ENCODE data around the gene UBE3C.

Gene UBE3C

DNA sequence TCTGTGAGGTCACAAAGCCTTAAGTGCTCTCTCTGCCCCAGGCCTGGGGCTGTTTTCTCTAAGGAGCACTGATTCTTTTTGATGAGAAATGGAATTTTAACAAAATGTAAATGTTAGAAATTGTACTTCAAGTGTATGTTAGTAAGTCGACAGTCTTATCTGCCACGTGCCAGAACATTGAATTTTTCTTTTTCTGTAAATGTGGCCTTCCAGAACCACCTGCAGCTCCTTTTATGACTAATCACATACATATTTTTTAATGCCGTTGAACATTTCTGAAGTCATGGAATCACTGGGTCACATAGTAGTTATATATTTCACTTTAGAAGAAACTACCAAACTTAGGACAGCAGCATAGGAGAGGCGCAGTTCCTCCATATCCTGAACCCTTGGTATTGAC is 38.0 kb downstream of the UBE3C start:
- Histone ChIP-seq H3K27ac (ENCODE audit: low read length) (no peak overlapping the region), H3K9ac (ENCODE audit: low read length in 2 of 2) (no peak overlapping the region), H3K27me3 (ENCODE audit: control insufficient read depth in 1 of 2, insufficient read depth in 2 of 2, low read length in 2 of 2) (no peaks in the 10 kb centered on the region), H3K4me1 (ENCODE audit: control insufficient read depth, insufficient read depth, low read length) (no peaks in the 10 kb centered on the region), H3K4me3 (ENCODE audit: low read length in 2 of 2) (no peak overlapping the region), H3K36me3 (ENCODE audit: control insufficient read depth in 2 of 2, insufficient read depth in 2 of 2, low read length in 2 of 2) (peaks cover 30 to 47% of the 10 kb centered on the region in 2 donors), H3K9me3 (ENCODE audit: control insufficient read depth in 2 of 2, low read length in 2 of 2) (no peaks in the 10 kb centered on the region)

DNA sequence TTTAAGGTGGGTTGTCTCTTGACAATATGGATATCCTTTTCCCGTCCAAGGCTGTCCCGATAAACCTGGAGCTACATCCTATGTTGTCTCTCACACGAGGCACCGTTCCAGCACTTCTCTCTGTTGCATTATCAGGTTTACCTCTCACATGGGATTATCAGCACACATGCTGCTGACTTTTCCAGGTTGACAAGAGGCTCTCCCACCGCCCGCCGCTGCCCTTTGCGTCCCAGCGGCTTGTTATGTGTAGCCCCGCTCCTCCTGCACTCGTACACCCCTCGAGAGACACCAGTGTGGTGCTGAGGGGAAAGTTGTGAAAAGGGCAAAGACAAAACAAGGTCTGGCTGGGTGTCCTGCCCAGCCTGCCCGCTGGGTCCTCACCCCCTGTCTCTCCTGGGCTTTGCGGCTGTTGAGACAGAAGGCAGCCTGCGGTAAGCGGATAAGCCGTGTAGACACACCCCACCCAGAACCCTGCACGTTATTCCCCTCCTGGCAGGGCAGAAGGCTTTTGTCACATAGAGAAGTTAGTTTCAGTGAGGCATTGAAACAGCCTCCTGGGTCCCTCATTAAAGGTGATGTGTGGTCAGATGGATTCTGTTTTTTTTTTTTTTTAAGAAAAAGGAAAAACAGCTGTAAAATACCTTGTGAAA is 38.7 kb downstream of the UBE3C start:
- Histone ChIP-seq H3K36me3 (ENCODE audit: control insufficient read depth in 2 of 2, insufficient read depth in 2 of 2, low read length in 2 of 2) (peaks cover 34 to 47% of the 10 kb centered on the region in 2 donors), H3K27me3 (ENCODE audit: control insufficient read depth in 1 of 2, insufficient read depth in 2 of 2, low read length in 2 of 2) (no peaks in the 10 kb centered on the region)

DNA sequence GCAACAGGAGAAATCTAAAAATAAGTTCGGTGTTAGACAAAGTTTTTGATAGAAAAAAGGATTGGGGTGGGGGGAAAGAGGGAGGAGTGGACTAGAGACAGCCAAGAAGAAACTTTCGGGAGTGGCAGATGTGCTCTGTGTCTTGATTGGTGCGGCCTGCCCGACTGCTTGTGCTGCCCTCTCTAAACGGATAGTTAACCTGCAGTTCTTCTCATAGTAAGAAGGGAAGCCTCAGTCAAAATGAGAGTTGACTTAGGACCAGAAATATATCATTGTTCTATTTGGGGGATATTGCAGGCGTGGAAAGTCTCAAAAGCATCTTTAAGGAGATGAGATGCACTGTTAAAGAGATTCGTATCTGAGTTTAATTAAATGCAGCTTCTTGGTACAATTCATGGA is 39.3 kb downstream of the UBE3C start:
- Histone ChIP-seq H3K4me3 (ENCODE audit: low read length in 2 of 2) (no peak overlapping the region), H3K9ac (ENCODE audit: low read length in 2 of 2) (no peak overlapping the region), H3K4me1 (ENCODE audit: control insufficient read depth, insufficient read depth, low read length) (no peaks in the 10 kb centered on the region), H3K9me3 (ENCODE audit: control insufficient read depth in 2 of 2, low read length in 2 of 2) (no peaks in the 10 kb centered on the region), H3K27ac (ENCODE audit: low read length) (no peak overlapping the region), H3K36me3 (ENCODE audit: control insufficient read depth in 2 of 2, insufficient read depth in 2 of 2, low read length in 2 of 2) (peaks cover 29 to 45% of the 10 kb centered on the region in 2 donors), H3K27me3 (ENCODE audit: control insufficient read depth in 1 of 2, insufficient read depth in 2 of 2, low read length in 2 of 2) (no peaks in the 10 kb centered on the region)

More for the DNA sequence above, 38.7 kb downstream of the UBE3C start:
- H3K27ac ChIP-seq (ENCODE audit: low read length) = no peak overlapping the region
- no peaks in the 10 kb centered on the region for H3K4me1 ChIP-seq (ENCODE audit: control insufficient read depth, insufficient read depth, low read length)
- no peak overlapping the region for H3K9ac ChIP-seq (ENCODE audit: low read length in 2 of 2)
- no peak overlapping the region for H3K4me3 ChIP-seq (ENCODE audit: low read length in 2 of 2)
- no peaks in the 10 kb centered on the region for H3K9me3 ChIP-seq (ENCODE audit: control insufficient read depth in 2 of 2, low read length in 2 of 2)

DNA sequence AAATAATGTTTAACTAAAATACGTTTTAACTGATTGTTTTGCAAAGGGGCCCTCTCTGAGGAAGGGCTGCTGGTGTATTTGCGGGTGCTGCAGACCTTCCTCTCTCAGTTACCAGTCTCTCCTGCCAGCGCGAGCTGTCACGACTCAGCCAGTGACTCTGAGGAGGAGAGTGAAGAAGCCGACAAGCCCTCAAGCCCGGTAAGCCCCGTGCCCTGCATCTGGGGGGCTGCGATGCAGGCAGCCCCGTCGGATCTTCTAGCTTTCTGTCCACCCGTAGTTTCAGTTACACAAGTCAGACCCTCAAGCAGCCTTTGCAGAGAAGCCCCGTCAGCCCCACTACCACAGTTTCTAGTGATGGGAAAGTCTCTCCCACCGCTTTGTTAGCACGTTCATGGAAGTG is 45.1 kb downstream of the UBE3C start:
- H3K27ac ChIP-seq (ENCODE audit: low read length) = no peak overlapping the region
- H3K9me3 ChIP-seq (ENCODE audit: control insufficient read depth in 2 of 2, low read length in 2 of 2) = no peaks in the 10 kb centered on the region
- H3K27me3 ChIP-seq (ENCODE audit: control insufficient read depth in 1 of 2, insufficient read depth in 2 of 2, low read length in 2 of 2) = no peaks in the 10 kb centered on the region
- H3K36me3 ChIP-seq (ENCODE audit: control insufficient read depth in 2 of 2, insufficient read depth in 2 of 2, low read length in 2 of 2) = peaks cover 45 to 56% of the 10 kb centered on the region in 2 donors
- no peaks in the 10 kb centered on the region for H3K4me1 ChIP-seq (ENCODE audit: control insufficient read depth, insufficient read depth, low read length)
- no peak overlapping the region for H3K9ac ChIP-seq (ENCODE audit: low read length in 2 of 2)
- no peak overlapping the region for H3K4me3 ChIP-seq (ENCODE audit: low read length in 2 of 2)

DNA sequence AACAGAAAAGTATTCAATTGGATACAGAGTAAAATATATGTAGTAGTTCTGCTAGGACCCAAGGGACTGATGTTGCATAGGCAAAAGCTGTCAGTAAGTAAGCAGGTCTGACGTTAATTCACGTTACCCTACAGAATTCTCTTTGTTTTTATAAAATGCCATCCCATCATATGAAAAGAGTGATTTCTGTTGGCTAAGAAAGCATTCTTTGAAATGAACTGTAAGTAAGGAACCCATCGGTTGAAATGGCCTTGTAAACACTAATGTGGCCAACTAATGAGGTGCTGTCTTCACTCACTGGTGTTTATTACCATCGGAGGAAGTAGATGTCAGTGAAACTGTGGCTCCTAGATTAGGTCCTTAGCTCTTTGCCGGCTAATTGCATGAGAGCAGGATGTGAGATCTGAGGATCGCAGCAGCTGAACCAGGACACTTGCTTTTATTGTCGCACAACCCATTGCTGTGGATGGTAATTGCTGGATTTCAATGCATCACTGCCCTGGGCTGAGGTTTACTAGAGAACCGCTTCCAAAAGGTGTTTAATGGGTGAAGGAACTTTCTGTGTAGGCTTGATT is 49.5 kb downstream of the UBE3C start:
- peaks cover 42 to 48% of the 10 kb centered on the region in 2 donors for H3K36me3 ChIP-seq (ENCODE audit: control insufficient read depth in 2 of 2, insufficient read depth in 2 of 2, low read length in 2 of 2)
- H3K9ac ChIP-seq (ENCODE audit: low read length in 2 of 2) = no peak overlapping the region
- H3K9me3 ChIP-seq (ENCODE audit: control insufficient read depth in 2 of 2, low read length in 2 of 2) = no peaks in the 10 kb centered on the region
- no peaks in the 10 kb centered on the region for H3K27me3 ChIP-seq (ENCODE audit: control insufficient read depth in 1 of 2, insufficient read depth in 2 of 2, low read length in 2 of 2)
- H3K4me3 ChIP-seq (ENCODE audit: low read length in 2 of 2) = no peak overlapping the region
- no peak overlapping the region for H3K27ac ChIP-seq (ENCODE audit: low read length)
- no peaks in the 10 kb centered on the region for H3K4me1 ChIP-seq (ENCODE audit: control insufficient read depth, insufficient read depth, low read length)

DNA sequence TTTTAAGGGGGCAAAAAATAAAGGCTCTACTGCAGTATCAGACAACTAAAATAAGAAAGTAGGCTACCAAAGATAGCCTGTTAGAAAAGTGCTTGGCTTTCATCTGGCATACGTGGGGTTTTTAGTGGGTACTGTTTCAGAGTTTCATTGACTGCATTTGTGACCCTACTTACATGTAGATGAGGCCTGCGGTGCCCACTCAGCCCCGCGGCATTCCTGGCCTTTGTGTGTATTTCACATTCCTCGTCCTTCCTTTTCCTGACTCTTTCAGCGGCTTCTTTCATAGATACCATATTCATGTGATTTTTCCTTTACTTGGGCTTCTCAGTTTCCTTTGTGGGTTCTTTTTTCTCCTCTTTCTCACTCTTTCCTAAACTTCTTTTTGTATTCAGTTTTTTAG is 50.7 kb downstream of the UBE3C start:
- Histone ChIP-seq H3K9ac (ENCODE audit: low read length in 2 of 2) (no peak overlapping the region), H3K36me3 (ENCODE audit: control insufficient read depth in 2 of 2, insufficient read depth in 2 of 2, low read length in 2 of 2) (peaks cover 33 to 43% of the 10 kb centered on the region in 2 donors), H3K27ac (ENCODE audit: low read length) (no peak overlapping the region)

DNA sequence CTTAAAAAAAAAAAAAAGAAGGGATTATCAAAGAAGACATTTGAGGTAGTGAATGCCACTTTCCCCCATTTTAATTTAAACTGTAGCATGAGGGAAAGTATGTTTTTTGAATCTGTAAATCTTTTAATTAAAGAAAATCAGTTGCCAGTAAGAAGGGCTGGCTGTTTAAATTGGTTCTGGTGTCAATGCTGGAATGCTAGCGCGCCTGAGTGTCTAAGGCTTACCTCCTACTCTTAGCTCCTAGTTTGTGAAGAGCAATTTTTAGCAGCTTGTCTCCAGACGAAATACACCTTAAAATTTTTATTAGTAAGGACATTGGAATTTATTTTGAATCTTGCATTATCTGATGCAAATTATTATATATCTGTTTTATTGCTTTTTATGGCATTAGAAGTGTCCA is 54.1 kb downstream of the UBE3C start:
- Histone ChIP-seq H3K4me3 (ENCODE audit: low read length in 2 of 2) (no peak overlapping the region), H3K27ac (ENCODE audit: low read length) (no peak overlapping the region), H3K9ac (ENCODE audit: low read length in 2 of 2) (no peak overlapping the region), H3K9me3 (ENCODE audit: control insufficient read depth in 2 of 2, low read length in 2 of 2) (no peaks in the 10 kb centered on the region), H3K27me3 (ENCODE audit: control insufficient read depth in 1 of 2, insufficient read depth in 2 of 2, low read length in 2 of 2) (no peaks in the 10 kb centered on the region), H3K36me3 (ENCODE audit: control insufficient read depth in 2 of 2, insufficient read depth in 2 of 2, low read length in 2 of 2) (peaks cover 26 to 27% of the 10 kb centered on the region in 2 donors), H3K4me1 (ENCODE audit: control insufficient read depth, insufficient read depth, low read length) (no peaks in the 10 kb centered on the region)

More for the DNA sequence above, 50.7 kb downstream of the UBE3C start:
- no peaks in the 10 kb centered on the region for H3K4me1 ChIP-seq (ENCODE audit: control insufficient read depth, insufficient read depth, low read length)
- H3K27me3 ChIP-seq (ENCODE audit: control insufficient read depth in 1 of 2, insufficient read depth in 2 of 2, low read length in 2 of 2) = no peaks in the 10 kb centered on the region
- no peaks in the 10 kb centered on the region for H3K9me3 ChIP-seq (ENCODE audit: control insufficient read depth in 2 of 2, low read length in 2 of 2)
- no peak overlapping the region for H3K4me3 ChIP-seq (ENCODE audit: low read length in 2 of 2)

DNA sequence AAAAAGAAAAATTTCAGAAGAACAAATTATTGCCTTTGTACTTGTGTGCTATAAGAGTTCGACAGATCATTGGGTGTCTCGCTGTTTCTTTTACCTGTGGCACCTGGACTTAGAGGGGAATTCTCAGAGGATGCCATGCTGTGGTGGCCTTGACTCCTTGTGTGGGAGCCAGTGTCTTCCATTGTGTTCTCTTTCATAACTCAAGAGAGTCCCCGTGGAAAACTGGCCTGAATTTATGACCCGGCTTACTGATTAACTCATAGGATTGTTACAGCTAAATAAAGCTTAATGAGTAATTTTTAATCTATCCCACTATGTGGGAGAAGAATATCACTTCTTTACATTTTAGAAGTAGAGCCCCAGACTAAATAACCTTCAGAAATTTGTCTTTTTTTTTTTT is 54.5 kb downstream of the UBE3C start:
- H3K4me3 ChIP-seq (ENCODE audit: low read length in 2 of 2) = no peak overlapping the region
- H3K27me3 ChIP-seq (ENCODE audit: control insufficient read depth in 1 of 2, insufficient read depth in 2 of 2, low read length in 2 of 2) = no peaks in the 10 kb centered on the region
- H3K9me3 ChIP-seq (ENCODE audit: control insufficient read depth in 2 of 2, low read length in 2 of 2) = no peaks in the 10 kb centered on the region
- no peaks in the 10 kb centered on the region for H3K4me1 ChIP-seq (ENCODE audit: control insufficient read depth, insufficient read depth, low read length)
- H3K36me3 ChIP-seq (ENCODE audit: control insufficient read depth in 2 of 2, insufficient read depth in 2 of 2, low read length in 2 of 2) = peaks cover 23 to 26% of the 10 kb centered on the region in 2 donors
- no peak overlapping the region for H3K9ac ChIP-seq (ENCODE audit: low read length in 2 of 2)
- no peak overlapping the region for H3K27ac ChIP-seq (ENCODE audit: low read length)

DNA sequence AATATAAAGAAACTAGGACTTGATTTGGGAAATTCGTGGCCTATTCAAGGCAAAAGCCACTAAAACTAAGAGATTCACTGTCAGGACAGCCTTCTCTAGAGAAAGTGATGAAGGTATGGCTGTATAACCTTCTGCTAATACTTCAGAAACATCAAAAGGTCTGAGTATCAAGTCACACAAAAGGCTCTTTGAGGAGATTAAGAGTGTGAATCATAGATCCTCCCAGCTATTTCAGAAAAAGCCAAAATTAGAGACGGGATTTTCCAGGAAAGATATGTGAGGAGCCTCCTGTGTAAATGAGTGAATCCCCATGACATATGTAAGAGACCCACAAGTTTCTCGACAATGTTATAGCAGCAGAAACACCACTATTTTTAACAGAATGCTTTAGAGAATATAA is 56.2 kb downstream of the UBE3C start:
- Histone ChIP-seq H3K4me3 (ENCODE audit: low read length in 2 of 2) (no peak overlapping the region), H3K9ac (ENCODE audit: low read length in 2 of 2) (no peak overlapping the region), H3K9me3 (ENCODE audit: control insufficient read depth in 2 of 2, low read length in 2 of 2) (no peaks in the 10 kb centered on the region), H3K4me1 (ENCODE audit: control insufficient read depth, insufficient read depth, low read length) (no peaks in the 10 kb centered on the region), H3K27me3 (ENCODE audit: control insufficient read depth in 1 of 2, insufficient read depth in 2 of 2, low read length in 2 of 2) (no peaks in the 10 kb centered on the region), H3K27ac (ENCODE audit: low read length) (no peak overlapping the region), H3K36me3 (ENCODE audit: control insufficient read depth in 2 of 2, insufficient read depth in 2 of 2, low read length in 2 of 2) (peaks cover 14 to 22% of the 10 kb centered on the region in 2 donors)

DNA sequence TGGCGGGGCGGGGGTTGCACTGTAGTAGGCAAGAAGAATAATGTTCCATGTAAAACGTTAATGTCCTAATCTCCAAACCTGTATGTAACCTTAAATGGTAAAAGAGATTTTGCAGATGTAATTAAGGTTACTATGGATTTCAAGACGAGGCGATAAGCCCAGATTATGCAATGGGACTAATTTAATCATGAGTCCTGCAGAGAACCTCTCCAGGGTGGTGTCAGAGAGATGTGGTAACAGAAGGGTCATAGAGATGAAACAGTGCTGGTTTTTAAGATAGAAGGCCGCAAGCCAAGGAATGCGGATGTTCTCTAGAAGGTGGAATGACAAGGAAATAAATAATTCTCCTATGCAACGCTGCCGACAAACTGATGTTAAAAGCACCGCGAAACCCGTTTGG is 57.1 kb downstream of the UBE3C start:
- no peaks in the 10 kb centered on the region for H3K27me3 ChIP-seq (ENCODE audit: control insufficient read depth in 1 of 2, insufficient read depth in 2 of 2, low read length in 2 of 2)
- H3K9me3 ChIP-seq (ENCODE audit: control insufficient read depth in 2 of 2, low read length in 2 of 2) = no peaks in the 10 kb centered on the region
- H3K36me3 ChIP-seq (ENCODE audit: control insufficient read depth in 2 of 2, insufficient read depth in 2 of 2, low read length in 2 of 2) = peaks cover 6 to 15% of the 10 kb centered on the region in 2 donors
- no peaks in the 10 kb centered on the region for H3K4me1 ChIP-seq (ENCODE audit: control insufficient read depth, insufficient read depth, low read length)
- H3K4me3 ChIP-seq (ENCODE audit: low read length in 2 of 2) = no peak overlapping the region
- no peak overlapping the region for H3K9ac ChIP-seq (ENCODE audit: low read length in 2 of 2)
- H3K27ac ChIP-seq (ENCODE audit: low read length) = no peak overlapping the region

DNA sequence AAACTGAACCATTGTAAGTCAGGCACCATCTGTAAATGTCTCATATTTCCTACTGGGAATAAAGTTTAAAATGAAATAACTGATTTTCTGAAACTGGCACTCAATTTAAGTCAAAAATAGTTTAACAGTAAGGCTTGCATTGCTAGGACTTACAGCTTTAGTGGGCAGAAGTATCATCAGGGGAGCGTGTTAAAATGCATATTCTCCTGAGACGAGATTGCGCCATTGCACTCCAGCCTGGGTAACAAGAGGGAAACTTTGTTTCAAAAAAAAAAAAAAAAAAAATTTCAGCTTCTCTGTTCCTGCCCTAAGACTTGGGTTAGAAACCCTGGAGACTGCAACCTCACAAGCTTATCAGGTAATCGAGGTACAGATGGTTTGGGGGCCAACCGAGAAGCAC is 65.4 kb downstream of the UBE3C start:
- Histone ChIP-seq H3K9me3 (ENCODE audit: control insufficient read depth in 2 of 2, low read length in 2 of 2) (no peaks in the 10 kb centered on the region), H3K36me3 (ENCODE audit: control insufficient read depth in 2 of 2, insufficient read depth in 2 of 2, low read length in 2 of 2) (peaks cover 21 to 29% of the 10 kb centered on the region in 2 donors), H3K9ac (ENCODE audit: low read length in 2 of 2) (no peak overlapping the region), H3K4me3 (ENCODE audit: low read length in 2 of 2) (no peak overlapping the region), H3K27ac (ENCODE audit: low read length) (no peak overlapping the region), H3K4me1 (ENCODE audit: control insufficient read depth, insufficient read depth, low read length) (no peaks in the 10 kb centered on the region), H3K27me3 (ENCODE audit: control insufficient read depth in 1 of 2, insufficient read depth in 2 of 2, low read length in 2 of 2) (no peaks in the 10 kb centered on the region)
